Thyroid gland (tissue), 4 donors: ENCODE results near the gene KMT2B. TPM values are rescaled to one million over a fixed set of nuclear protein-coding genes. Genes with fewer than 3 reads are reported as not detected.

ENCODE experiments used
- DNase-seq, 2 donors: peaks; one replicate each; pipeline ENCODE4 v3.0.0-alpha.2; 2019
- H3K27ac ChIP-seq, 3 donors: fragments of 200-600 bp; sonication (generic); 1 replicate in 2 of 3; 2 replicates in 1 of 3; pipeline ENCODE4 v1.5.1; 2016 to 2019; ENCODE audit warnings: mild to moderate bottlenecking in 1 of 3, moderate library complexity in 1 of 3
- H3K27me3 ChIP-seq: fragments of 200-600 bp; sonication (generic); one replicate; pipeline ENCODE4 v1.5.1; 2019
- H3K36me3 ChIP-seq, 2 donors: fragments of 200-600 bp; sonication (generic); one replicate each; pipeline ENCODE4 v1.5.1; 2016 to 2019
- H3K4me1 ChIP-seq, 2 donors: fragments of 200-600 bp; sonication (generic); one replicate each; pipeline ENCODE4 v1.5.1; 2017 to 2019
- H3K4me3 ChIP-seq, 3 donors: fragments of 200-600 bp; sonication (generic); replicated peaks in 1 of 3; 1 replicate in 2 of 3; 2 replicates in 1 of 3; pipeline ENCODE4 v1.5.1; 2016; ENCODE audit warnings: mild to moderate bottlenecking in 1 of 3
- H3K9me3 ChIP-seq: fragments of 200-600 bp; sonication (generic); one replicate; pipeline ENCODE4 v1.5.1; 2017
- CTCF ChIP-seq, 6 experiments: fragments of 200-600 bp in 3 of 6; fragments of 450-650 bp in 3 of 6; sonication (generic) in 3 of 6; IDR thresholded peaks; one replicate each; pipeline ENCODE4 v1.5.1; 2016 to 2019; ENCODE audit warnings: antibody characterized with exemption in 6 of 6, mild to moderate bottlenecking in 2 of 6, inconsistent platforms in 1 of 6, moderate library complexity in 1 of 6
- POLR2A ChIP-seq, 2 donors: fragments of 450-650 bp; IDR thresholded peaks; one replicate each; pipeline ENCODE4 v1.6.1; 2017; ENCODE audit warnings: antibody characterized with exemption in 2 of 2, mild to moderate bottlenecking in 2 of 2, moderate library complexity in 1 of 2
- WGBS, 2 donors: methylation state at CpG; one replicate each; pipeline ENCODE4 v1.1.5; 2017; 5-methylcytosine and 5-hydroxymethylcytosine counted together
- intact Hi-C: fragments of 100-400 bp; cut with DNase I; formaldehyde crosslinking; loops from one replicate; pipeline ENCODE4 v1.15.1; 2023
- total RNA-seq, 4 donors: library from RNA; depleted of rRNA; stranded (reverse); fragments of >200 nt; gene quantifications; one replicate each; pipeline ENCODE4 v1.2.3, GENCODE V29; 2016

The KMT2B gene
- total RNA-seq, 4 donors from 2014 or later: 12.4 to 29.4 (median 19.7) TPM

GRCh38 chr19:35714601-35715354, 3.0 kb upstream of the KMT2B start:
- H3K36me3 ChIP-seq: no peaks in the 10 kb centered on the region
- intact Hi-C loops: loop anchor here (5.0 kb wide), 1 partner anchor 167 kb away; the partner anchor contains the start of gene TMEM147
- no peak overlapping the region for H3K27ac ChIP-seq
- no peak for DNase-seq
- H3K4me3 ChIP-seq: no peak overlapping the region
- TF ChIP-seq CTCF (IDR thresholded peaks at IDR 0.05) (no peak), POLR2A (IDR thresholded peaks at IDR 0.05) (no peak)
- no peaks in the 10 kb centered on the region for H3K9me3 ChIP-seq
- H3K4me1 ChIP-seq: peaks cover 18 to 22% of the 10 kb centered on the region in 2 donors
- H3K27me3 ChIP-seq: no peaks in the 10 kb centered on the region
- WGBS, 2 donors: 76 to 77% methylated on average over 14 of the region's 14 CpGs

GRCh38 chr19:35715355-35715809, 2.4 kb upstream of the KMT2B start:
- Histone ChIP-seq H3K4me1 (peaks cover 18 to 23% of the 10 kb centered on the region in 2 donors), H3K27me3 (no peaks in the 10 kb centered on the region), H3K9me3 (no peaks in the 10 kb centered on the region), H3K27ac (no peak overlapping the region), H3K36me3 (no peaks in the 10 kb centered on the region), H3K4me3 (peak overlapping the region in 1 of 3 donors; percentile 88)
- intact Hi-C loops: loop anchor here (5.0 kb wide), 1 partner anchor 168 kb away; the partner anchor contains the start of gene TMEM147
- TF ChIP-seq POLR2A (IDR thresholded peaks at IDR 0.05) (no peak), CTCF (IDR thresholded peaks at IDR 0.05) (no peak)
- no peak for DNase-seq
- 67 to 82% methylated on average over 1 to 6 of the region's 7 CpGs for whole genome bisulfite sequencing, 2 donors

- peak overlapping the region; percentile 39 to 90 (median 72) for H3K27ac ChIP-seq
- peak; percentile 60 to 67 for DNase-seq
- TF ChIP-seq POLR2A (IDR thresholded peaks at IDR 0.05) (no peak), CTCF (IDR thresholded peaks at IDR 0.05) (no peak)
- H3K9me3 ChIP-seq: no peaks in the 10 kb centered on the region
- H3K36me3 ChIP-seq: peaks cover 2 to 4% of the 10 kb centered on the region in 2 donors
- intact Hi-C loops: loop anchor here (2.0 to 5.0 kb wide), 2 partner anchors 21 to 169 kb away; partner anchors contain the start of gene TMEM147
- 0 to 4% methylated on average over 34 to 36 of the region's 52 CpGs for WGBS, 2 donors
- H3K4me3 ChIP-seq: peak overlapping the region; percentile 43 to 88 (median 49)
- peaks cover 18 to 23% of the 10 kb centered on the region in 2 donors for H3K4me1 ChIP-seq
- H3K27me3 ChIP-seq: no peaks in the 10 kb centered on the region
Measured at GRCh38 chr19:35715981-35716800, 1.6 kb upstream of the KMT2B start.

GRCh38 chr19:35716801-35717664, 770 bp upstream of the KMT2B start:
- TF ChIP-seq CTCF (IDR thresholded peaks at IDR 0.05) (peak; percentile 50 to 97 (median 92)), POLR2A (IDR thresholded peaks at IDR 0.05) (peak in 1 of 2 donors; percentile 26)
- WGBS, 2 donors: 0% methylated on average over 21 of the region's 77 CpGs
- intact Hi-C loops: loop anchor here (2.0 to 5.0 kb wide), 2 partner anchors 22 to 170 kb away; partner anchors contain the start of gene TMEM147
- peaks cover 9 to 10% of the 10 kb centered on the region in 2 donors for H3K36me3 ChIP-seq
- peak; percentile 97 for DNase-seq
- H3K4me1 ChIP-seq: peaks cover 18 to 23% of the 10 kb centered on the region in 2 donors
- H3K27me3 ChIP-seq: no peaks in the 10 kb centered on the region
- peak overlapping the region; percentile 72 to 90 (median 78) for H3K27ac ChIP-seq
- H3K4me3 ChIP-seq: peak overlapping the region; percentile 43 to 88 (median 49)
- H3K9me3 ChIP-seq: no peaks in the 10 kb centered on the region
